A673 (cell line): ENCODE results near the gene PRRT4. TPM values are rescaled to one million over a fixed set of nuclear protein-coding genes. Genes with fewer than 3 reads are reported as not detected.

Experiments
- BruUV-seq: library from RNA; stranded (reverse); fragments of 400-500 nt; replicated peaks from 2 replicates; lab custom pipeline; 2021; lab: Mats Ljungman, UMichigan
- CTCF ChIA-PET: fragments of 300-600 bp; sonication (Branson Sonifier 250); formaldehyde crosslinking; loops from one replicate; lab custom pipeline; 2022; ENCODE audit warnings: antibody characterized with exemption; lab: Charles Lee
- POLR2A ChIA-PET: fragments of 300-600 bp; sonication (Branson Sonifier 250); formaldehyde crosslinking; loops from one replicate; lab custom pipeline; 2022; ENCODE audit warnings: antibody characterized with exemption; ENCODE audit not compliant: low non-redundant PET; lab: Charles Lee
- DNase-seq: peaks from one replicate; pipeline ENCODE4 v3.0.0-alpha.2; 2015; ENCODE audit warnings: low spot score
- H3K27ac ChIP-seq: fragments of 200-600 bp; sonication (generic); 2 replicates; pipeline ENCODE4 v1.5.1; 2016; ENCODE audit warnings: mixed run types, low read depth, mild to moderate bottlenecking, mixed read lengths, antibody characterized with exemption, low read length; ENCODE audit not compliant: poor library complexity, severe bottlenecking
- H3K27me3 ChIP-seq: fragments of 200-600 bp; sonication (generic); replicated peaks from 2 replicates; pipeline ENCODE4 v1.6.1; 2017; ENCODE audit warnings: mixed run types, low read depth, mild to moderate bottlenecking, mixed read lengths, antibody characterized with exemption, low read length; ENCODE audit not compliant: insufficient read depth, poor library complexity
- H3K36me3 ChIP-seq: fragments of 200-600 bp; sonication (generic); 2 replicates; pipeline ENCODE4 v1.6.1; 2016; ENCODE audit warnings: mixed run types, mild to moderate bottlenecking, mixed read lengths, antibody characterized with exemption, low read length; ENCODE audit not compliant: insufficient read depth, poor library complexity, severe bottlenecking
- H3K4me1 ChIP-seq: fragments of 200-600 bp; sonication (generic); 2 replicates; pipeline ENCODE4 v1.6.1; 2017; ENCODE audit warnings: mixed run types, mild to moderate bottlenecking, mixed read lengths, antibody characterized with exemption, low read length; ENCODE audit not compliant: insufficient read depth, poor library complexity, severe bottlenecking
- H3K4me3 ChIP-seq: fragments of 200-600 bp; sonication (generic); 2 replicates; pipeline ENCODE4 v1.5.1; 2016; ENCODE audit warnings: low read depth, mixed run types, mild to moderate bottlenecking, mixed read lengths, low read length; ENCODE audit not compliant: poor library complexity, severe bottlenecking
- H3K9me3 ChIP-seq: fragments of 200-600 bp; sonication (generic); 2 replicates; pipeline ENCODE4 v1.6.1; 2016; ENCODE audit warnings: mixed run types, low read depth, mild to moderate bottlenecking, mixed read lengths, antibody characterized with exemption, low read length; ENCODE audit not compliant: poor library complexity, severe bottlenecking
- EZH2 ChIP-seq: fragments of 200-600 bp; sonication (generic); IDR thresholded peaks from 2 replicates; pipeline ENCODE4 v1.6.1; 2017; ENCODE audit warnings: borderline replicate concordance, low read depth, mild to moderate bottlenecking, mixed read lengths, antibody characterized with exemption, low read length; ENCODE audit not compliant: poor library complexity, severe bottlenecking
- intact Hi-C: fragments of 100-400 bp; cut with micrococcal nuclease; formaldehyde crosslinking; loops from one replicate; pipeline ENCODE4 v1.10.0; 2022; ENCODE audit not compliant: unreplicated experiment
- total RNA-seq: library from RNA; stranded (reverse); gene quantifications from 2 replicates; pipeline ENCODE4 v1.2.3, GENCODE V29; 2021
- TF ChIP-seq, protein P1 (sequence below): fragments of 300-800, 200-600 bp; sonication (generic); conservative IDR thresholded peaks from 2 replicates; pipeline ENCODE4 v1.5.1; 2017; ENCODE audit warnings: low read depth, mild to moderate bottlenecking, antibody characterized with exemption, low read length, moderate library complexity, mixed read lengths

The PRRT4 gene
- total RNA-seq, 1 experiment from 2014 or later: 42.4 TPM

DNA sequence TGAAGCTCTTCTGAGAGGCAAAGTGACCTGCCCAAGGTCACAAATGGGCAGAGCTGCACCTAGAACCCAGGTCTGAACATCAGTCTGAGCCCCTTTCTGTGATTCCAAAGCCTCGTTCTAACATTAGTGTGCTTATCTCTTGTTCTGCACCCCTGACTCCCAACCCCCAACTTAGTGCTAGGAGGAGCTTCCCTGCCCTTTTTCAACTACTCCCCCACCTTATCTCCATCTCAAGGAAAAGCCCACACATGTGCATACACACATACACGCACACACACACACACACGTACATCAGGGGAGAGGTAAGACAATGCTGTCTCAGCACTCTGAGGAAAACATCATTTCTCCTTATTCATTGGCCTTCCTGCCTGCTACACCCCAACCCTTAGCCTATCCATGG lies 8.3 kb downstream of the PRRT4 start:
- POLR2A ChIA-PET: no interaction called here
- peaks cover 10% of the 10 kb centered on the region for H3K4me1 ChIP-seq
- intact Hi-C loops: no loop called here
- H3K27me3 ChIP-seq: no peaks in the 10 kb centered on the region
- no peak for DNase-seq
- no peak overlapping the region for H3K4me3 ChIP-seq
- BruUV-seq: no TSS peak
- no peaks in the 10 kb centered on the region for H3K9me3 ChIP-seq
- TF ChIP-seq, protein P1, sequence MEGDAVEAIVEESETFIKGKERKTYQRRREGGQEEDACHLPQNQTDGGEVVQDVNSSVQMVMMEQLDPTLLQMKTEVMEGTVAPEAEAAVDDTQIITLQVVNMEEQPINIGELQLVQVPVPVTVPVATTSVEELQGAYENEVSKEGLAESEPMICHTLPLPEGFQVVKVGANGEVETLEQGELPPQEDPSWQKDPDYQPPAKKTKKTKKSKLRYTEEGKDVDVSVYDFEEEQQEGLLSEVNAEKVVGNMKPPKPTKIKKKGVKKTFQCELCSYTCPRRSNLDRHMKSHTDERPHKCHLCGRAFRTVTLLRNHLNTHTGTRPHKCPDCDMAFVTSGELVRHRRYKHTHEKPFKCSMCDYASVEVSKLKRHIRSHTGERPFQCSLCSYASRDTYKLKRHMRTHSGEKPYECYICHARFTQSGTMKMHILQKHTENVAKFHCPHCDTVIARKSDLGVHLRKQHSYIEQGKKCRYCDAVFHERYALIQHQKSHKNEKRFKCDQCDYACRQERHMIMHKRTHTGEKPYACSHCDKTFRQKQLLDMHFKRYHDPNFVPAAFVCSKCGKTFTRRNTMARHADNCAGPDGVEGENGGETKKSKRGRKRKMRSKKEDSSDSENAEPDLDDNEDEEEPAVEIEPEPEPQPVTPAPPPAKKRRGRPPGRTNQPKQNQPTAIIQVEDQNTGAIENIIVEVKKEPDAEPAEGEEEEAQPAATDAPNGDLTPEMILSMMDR: no peak
- TF ChIP-seq EZH2: no peak
- H3K36me3 ChIP-seq: peaks cover 12% of the 10 kb centered on the region
- CTCF ChIA-PET: interaction anchor here (0.5 kb wide), 1 partner anchor 19 kb away, joined by 3 read pairs; no protein-coding TSS in a partner anchor
- H3K27ac ChIP-seq: no peak overlapping the region

DNA sequence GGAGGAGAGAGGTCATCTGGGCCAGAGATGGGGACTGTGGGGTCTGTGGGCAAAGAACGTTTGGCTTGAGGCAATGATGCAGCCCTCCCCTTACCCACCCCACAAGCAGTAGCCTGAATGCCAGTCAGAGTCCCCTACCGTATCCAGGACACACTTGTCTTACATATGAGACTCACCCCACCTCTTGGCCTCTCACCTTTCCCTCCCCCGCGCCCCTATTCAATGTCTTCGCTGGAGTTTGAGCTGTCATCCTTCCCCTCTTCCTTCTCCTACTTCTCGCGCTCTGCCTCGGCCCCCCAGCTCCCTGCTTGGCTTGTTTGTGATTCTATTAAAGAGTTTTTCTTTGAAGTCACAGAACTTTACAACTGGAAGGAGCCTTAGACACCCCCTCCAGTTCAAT lies 8.9 kb downstream of the PRRT4 start:
- intact Hi-C loops: no loop called here
- Histone ChIP-seq H3K4me3 (no peak overlapping the region), H3K4me1 (peaks cover 10% of the 10 kb centered on the region), H3K9me3 (no peaks in the 10 kb centered on the region), H3K27ac (no peak overlapping the region), H3K36me3 (peaks cover 7% of the 10 kb centered on the region), H3K27me3 (no peaks in the 10 kb centered on the region)
- DNase-seq: no peak
- TF ChIP-seq, protein P1: no peak
- TF ChIP-seq EZH2: no peak
- ChIA-PET CTCF (no interaction called here), POLR2A (no interaction called here)
- no TSS peak for BruUV-seq

DNA sequence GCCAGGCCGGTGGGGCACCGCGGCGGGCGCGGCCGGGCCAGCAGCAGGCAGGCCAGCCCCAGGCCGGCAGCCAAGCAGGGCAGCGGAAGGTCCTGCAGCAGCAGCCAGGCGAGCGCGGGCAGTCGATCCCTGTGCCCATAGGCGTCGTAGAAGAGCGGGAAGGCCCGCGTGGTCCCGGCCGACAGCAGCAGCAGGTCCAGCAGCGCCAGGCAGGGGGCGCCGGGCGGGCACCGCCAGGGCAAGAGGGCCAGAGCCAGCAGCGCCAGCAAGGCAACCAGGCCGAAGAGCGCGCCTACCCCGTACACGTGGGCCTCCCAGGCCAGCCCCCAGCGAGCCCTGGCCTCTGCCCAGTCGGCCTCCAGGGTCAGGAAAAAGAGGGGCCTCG lies 9.3 kb downstream of the PRRT4 start:
- Histone ChIP-seq H3K4me3 (no peak overlapping the region), H3K27me3 (no peaks in the 10 kb centered on the region), H3K9me3 (no peaks in the 10 kb centered on the region), H3K4me1 (peaks cover 10% of the 10 kb centered on the region), H3K36me3 (peaks cover 3% of the 10 kb centered on the region), H3K27ac (no peak overlapping the region)
- TF ChIP-seq, protein P1: no peak
- TF ChIP-seq EZH2: no peak
- CTCF ChIA-PET: no interaction called here
- DNase-seq: no peak
- BruUV-seq: no TSS peak
- intact Hi-C loops: no loop called here
- POLR2A ChIA-PET: no interaction called here
